GM19238 (cell line): Measurements from ENCODE around the gene FOXD2.

Experiments used
- DNase-seq: peaks from one replicate; pipeline ENCODE4 v3.0.0; 2011; ENCODE audit warnings: low spot score; ENCODE audit not compliant: insufficient read length

FOXD2 gene

DNA sequence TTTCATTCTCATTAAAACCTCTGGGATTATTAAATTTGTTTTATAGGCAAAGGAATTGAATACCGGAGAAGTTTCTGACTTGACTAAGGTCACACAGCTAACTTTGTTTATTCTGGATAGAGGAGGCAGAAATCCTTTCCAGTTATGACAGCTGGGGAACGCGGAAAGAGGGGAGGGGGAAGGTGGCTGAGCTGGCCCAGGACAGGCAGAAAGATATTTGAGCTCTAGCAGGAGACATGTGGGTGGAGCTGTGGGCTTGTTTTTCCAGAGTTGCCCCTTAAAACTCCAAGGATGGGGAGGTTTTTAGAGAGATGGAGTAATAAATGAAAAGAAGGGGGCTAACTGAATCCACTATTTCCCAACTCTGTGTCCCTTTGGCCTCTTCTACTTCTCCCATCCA, 27.8 kb downstream of the FOXD2 start:
- DNase-seq, result no peak

DNA sequence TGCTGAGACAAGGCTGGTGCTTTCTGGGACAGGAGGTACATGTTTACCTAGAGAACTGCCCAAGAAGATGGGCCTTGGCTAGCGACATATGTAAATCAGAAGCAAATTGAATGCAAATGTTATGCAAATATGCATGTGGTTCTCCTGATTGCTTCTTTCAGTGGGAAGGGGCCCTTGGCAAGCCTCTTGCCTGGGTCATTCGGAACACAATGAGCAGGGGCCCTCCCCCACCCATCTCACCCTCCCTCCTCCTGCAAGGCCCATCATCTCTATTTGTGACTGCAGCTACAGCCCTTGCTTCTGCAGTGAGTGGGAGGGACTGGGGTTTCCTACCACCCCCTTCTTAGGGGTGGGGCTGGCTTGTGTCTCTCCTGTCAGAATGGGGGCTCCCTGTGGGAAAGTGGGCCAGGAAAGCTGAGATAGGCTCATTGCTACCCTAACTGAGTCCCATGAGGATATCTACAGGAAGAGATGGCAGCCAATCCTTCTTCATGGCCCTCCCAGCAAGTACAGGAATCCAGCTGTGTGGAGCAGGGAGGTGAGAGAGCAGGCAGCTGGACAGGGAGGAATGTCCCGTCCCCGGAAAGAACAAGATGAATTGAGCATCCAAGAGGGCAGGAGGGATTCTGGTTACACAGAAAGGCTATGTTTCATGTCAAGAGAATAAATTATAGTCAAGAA, 31.0 kb downstream of the FOXD2 start:
- no peak for DNase-seq

DNA sequence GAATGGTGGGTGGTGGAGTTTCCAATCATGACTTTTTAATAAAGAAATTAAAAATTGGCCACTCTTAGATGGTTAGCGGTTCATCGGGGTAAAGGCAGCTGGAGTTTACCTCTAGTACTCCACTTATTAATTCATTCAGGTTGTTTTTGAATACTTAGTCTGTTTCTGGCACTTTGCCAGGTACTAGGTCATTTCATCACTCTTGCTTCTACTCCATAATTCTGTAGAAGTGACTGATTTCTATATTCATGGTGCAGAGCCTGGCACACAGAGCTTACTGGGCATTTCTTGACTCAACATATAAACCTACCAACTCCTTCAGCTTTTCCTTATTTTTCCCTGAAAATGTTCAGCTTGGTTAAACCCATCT, 31.5 kb downstream of the FOXD2 start:
- DNase-seq, result no peak

DNA sequence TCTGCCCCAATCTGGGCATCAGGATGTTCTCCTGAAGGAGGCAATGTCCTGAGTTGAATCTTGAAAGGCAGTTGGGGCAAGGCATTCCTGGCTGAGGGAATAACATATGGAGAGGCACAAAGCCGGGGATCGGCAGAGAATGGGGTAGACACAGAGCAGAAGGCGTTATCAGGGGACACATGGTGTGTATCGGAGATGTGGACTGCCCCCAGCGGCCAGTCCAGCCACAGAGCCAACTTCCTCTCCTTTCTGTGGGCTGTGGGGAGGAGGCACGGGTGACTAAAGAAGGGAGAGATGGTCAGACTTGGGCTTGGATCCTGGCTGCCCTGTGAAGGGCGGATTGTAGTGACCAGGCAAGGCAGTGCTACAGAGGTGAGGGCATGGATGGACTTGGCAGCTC, 32.1 kb downstream of the FOXD2 start:
- no peak for DNase-seq

DNA sequence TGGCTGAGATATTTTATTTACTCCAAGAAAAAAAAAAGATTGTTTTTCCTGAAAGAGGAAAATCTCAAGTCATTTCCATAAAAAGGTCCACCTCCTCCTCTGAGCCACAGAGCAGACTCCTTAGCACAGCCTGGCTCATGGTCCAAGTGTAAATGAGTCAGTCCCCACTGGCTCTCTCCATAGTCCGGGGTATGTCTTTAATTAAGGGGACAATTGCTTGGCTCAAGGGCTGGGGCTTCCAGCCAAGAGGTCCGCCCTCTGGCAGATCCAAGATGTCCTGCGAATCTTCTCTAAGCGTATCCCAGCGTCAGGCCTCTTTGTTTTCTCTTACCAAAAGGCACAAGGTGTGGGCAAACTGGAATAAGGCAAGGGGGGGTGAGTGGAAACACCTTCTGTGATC, 33.3 kb downstream of the FOXD2 start:
- DNase-seq, result no peak

DNA sequence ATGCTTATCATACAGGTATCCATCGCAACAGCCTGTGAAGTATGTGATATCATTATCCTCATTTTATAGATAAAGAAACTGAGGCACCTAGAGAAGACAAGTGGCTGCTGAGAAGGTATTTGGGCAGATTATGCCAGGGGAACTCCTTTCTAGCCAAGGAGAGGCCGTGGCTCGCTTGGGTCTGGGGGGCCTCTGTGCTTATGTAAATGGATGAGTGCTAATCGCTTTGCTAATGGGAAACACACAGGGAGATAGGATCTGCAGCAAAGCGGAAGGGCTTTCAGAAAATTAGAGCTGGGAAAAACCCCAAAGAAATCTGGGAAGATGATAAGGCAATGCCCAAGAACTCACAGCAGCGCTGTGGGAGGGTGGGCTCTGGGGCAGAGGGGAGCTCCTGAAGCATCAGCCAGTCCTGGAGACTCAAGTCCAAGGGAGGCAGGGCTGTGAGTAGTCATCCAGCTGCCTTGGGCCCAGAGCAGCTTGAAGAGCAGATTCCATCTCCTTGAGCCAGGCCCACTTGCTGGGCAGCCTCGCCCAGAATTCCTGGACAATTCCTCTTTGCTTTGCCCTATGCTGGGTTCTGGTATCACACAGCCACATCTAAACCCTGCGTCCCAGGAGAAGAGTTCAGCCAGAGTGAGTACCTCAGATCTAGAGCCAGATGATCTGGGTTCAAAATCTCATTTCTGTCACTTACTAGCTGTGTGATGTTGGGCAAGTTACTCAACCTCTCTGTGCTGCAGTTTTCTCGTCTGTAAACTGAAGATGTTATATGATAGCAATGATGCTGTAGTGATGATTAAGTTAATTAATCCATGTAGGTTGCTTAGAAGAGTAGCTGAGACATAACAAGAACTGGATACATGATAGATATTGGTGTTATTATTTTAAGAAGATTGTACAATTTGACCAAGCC, 36.7 kb downstream of the FOXD2 start:
- no peak for DNase-seq

DNA sequence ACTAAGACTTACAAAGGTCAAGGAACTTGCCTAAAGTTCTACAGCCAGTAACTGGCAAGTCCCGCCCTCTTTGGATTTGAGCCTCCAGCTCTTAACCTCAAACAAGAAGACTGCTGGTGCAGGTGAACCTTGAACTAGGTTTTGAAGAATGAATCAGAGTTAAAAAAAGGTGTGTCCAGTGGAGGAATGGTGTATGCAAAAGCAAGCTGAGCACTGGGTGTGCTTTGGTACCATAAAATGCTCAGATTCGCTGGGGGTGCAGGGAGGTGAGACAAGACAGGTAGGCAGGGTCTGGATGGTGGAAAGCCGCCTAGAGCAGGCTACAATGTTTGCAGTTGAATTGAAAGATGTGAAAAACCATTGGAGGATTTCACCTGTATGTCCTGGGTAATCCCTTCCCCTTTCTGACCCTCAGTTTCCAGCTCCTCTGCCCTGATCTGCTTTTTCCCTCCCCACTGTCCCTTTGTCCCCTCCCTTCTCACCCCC, 39.8 kb downstream of the FOXD2 start:
- DNase-seq, result no peak

DNA sequence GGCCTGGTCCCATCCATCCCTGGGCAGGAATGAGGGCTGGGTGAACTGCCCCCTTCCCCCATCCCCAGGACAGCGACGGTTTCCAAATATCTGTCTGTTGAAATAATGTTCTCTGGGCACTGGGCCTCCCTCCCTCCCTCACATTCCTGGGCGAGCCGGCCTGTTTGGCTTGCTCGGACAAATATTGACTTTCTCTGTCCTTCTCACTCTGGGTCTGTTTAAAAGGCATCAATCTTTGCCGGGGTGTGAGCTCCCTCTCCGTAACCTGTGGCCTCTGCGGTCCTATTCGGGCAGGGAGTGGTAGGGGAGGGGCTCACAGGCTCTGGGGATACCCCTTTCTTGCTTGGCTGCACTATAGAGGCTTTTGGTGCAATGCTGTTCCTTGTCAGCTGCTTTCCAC, 40.2 kb downstream of the FOXD2 start:
- DNase-seq, result no peak

DNA sequence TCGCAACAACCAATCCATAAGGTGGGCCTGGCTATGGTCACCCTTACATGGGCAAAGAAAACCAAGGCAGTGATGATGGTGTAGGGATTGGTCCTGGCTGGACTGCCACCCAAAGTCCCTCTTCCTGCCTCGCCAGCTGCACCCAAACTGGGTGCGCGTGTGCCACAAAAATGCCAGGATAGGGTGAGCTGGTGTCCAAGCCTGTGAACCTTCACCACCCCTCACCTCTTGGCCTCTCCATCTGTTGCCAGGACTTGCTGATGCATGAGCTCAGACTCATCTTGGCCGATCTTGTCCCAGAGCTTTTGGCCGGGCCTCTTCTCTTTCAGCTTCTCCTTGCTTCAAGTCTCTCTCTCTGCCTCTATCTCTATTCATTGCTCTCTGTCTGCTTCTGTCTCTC, 41.8 kb downstream of the FOXD2 start:
- no peak for DNase-seq

DNA sequence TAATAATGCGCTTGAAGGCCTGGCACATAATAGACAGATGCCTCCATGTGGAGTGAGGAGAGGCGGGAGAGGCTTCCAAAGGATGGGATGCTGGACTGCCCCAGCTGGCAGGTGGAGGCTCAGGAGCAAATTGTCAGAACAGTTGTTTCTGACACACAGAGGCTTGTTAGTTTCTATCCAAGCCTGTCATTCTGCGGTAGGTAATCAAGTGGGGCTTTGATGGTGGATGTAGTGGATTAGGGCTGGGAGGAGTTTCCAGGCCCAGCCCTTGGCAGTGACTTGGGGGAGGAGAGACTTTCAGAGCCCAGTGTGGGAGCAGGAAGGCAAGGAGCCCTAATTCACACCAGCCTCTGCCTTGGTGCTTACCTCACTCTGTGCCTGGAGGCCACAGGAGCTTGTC, 44.1 kb downstream of the FOXD2 start:
- no peak for DNase-seq

DNA sequence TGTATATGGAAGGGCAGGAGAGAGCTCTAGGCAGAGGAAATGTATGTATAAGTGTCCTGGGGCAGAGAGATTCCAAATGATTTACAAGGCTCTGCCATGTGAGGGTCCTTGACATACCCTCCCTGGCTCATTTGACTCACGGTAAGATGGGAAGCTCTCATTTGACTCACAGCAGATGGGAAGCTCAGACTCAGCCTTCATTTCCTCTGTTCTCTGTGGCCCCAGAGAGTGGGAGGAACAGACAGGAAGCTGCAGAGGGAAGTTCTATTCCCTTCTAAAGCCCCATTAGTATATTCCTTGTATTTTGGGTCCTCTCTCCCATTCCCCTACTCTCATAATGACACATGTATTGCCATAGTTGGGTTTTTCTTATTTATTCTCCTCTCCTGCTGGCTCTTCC, 44.9 kb downstream of the FOXD2 start:
- no peak for DNase-seq

DNA sequence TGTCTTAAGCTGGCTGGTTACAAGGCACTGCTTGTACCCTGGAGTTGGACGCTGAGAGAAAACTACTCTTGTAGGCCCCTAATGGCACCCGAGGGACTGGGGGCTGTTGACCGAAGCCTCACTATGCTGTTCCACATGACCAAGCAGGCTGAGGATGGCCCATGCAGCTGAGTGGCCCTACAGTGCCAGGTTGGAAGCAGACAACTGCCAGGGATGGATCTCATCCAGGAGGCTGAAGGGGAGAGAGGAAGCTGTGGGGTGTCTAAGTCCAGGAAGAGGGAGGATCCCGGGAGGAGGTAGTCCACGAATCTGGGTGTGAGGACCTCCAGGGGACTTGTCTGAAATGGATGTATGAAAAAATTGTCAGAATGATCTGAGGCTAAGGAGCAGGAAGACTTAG, 45.8 kb downstream of the FOXD2 start:
- DNase-seq, result no peak

DNA sequence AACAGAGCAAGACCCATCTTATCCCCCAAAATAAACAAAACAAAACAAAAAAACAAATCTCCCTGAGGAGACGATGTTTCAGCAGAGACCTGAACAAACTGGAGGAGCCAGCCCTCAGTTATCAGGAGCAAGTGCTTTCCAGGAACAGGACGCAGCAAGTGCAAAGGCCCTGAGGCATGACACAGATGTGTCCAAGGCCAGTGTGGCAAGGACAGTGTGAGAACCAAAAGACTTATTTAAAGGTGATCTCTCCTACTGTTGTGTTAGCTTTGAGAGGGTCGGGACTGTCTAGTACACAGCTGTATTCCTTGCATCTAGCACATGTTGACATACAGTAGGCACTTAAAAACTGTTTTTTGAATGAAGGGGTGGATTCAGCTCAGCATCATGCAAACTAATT, 48.0 kb downstream of the FOXD2 start:
- no peak for DNase-seq

DNA sequence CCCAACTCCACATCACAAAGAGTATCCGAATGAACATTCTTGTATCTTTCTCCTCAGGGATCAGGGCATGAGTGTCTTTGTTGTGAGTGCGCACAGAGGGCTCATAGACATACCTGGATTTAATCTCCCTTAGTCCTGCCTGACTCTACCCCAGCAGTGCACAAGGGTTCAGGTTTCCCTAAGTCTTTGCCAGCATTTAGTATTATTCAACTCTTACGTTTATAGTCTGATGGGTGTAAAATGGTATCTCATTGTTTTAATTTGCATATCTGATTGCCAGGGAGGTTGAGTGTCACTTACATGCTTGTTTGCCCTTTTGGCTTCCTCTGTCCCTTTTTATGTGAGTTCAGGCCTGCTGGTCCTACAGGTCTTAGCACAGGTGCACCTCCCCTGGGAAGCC, 49.5 kb downstream of the FOXD2 start:
- no peak for DNase-seq

DNA sequence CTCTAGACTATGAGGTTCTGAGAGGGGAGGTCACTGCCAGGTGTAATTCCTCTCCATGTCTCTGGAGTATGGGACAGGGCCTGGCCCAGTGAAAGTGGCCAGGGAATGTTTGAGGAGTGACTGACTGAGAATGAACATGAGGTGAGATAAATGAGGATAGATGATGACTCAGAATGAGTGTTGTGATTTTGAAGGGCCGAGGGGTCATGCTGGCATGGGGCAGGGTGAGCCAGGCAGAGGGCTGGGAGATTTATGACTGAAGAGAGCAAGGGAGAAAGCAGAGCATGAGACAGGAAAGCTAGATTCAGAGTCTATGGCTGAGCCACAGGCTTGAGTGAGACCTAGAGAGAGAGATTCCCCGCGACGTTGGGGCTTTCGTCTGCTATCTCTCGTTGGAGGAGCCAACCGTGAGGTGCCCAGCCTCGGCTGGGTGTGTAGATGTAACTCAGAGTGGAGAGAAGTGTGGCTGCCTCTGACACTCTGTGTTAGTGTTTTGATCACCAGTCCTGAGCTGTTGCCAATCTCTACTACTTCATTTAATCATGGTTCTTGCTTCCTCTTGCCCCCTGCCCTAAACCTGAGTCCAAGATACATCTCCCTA, 50.1 kb downstream of the FOXD2 start:
- DNase-seq, result no peak
